Body of pancreas (tissue), 4 donors: Measurements from ENCODE around the gene INF2. TPM values are rescaled to one million over a fixed set of nuclear protein-coding genes. Genes with fewer than 3 reads are reported as not detected.
A peak's percentile ranks its signal among the peaks of the same experiment; 100 is the strongest.

Experiments used
- ATAC-seq: fragments of 150-250 bp; one replicate; pipeline ENCODE4 v1.9.1; 2016
- DNase-seq, 4 donors: peaks; one replicate each; pipeline ENCODE4 v3.0.0-alpha.2; 2019
- H3K27ac ChIP-seq, 4 donors: fragments of 200-600 bp; sonication (generic); 1 replicate in 3 of 4; 2 replicates in 1 of 4; pipeline versions ENCODE4 v1.5.1 to v1.6.1; 2016 to 2019; ENCODE audit warnings: mild to moderate bottlenecking in 1 of 4, mixed read lengths in 1 of 4, moderate library complexity in 1 of 4
- H3K27me3 ChIP-seq, 2 donors: fragments of 200-600 bp; sonication (generic); one replicate each; pipeline ENCODE4 v1.6.0; 2016; ENCODE audit warnings: mild to moderate bottlenecking in 1 of 2
- H3K36me3 ChIP-seq, 2 donors: fragments of 200-600 bp; sonication (generic); replicated peaks in 1 of 2; 2 replicates each; pipeline ENCODE4 v1.5.1; 2016; ENCODE audit warnings: low read depth in 2 of 2; ENCODE audit not compliant: insufficient read depth in 1 of 2
- H3K4me1 ChIP-seq: fragments of 200-600 bp; sonication (generic); one replicate; pipeline ENCODE4 v1.6.0; 2016
- H3K4me3 ChIP-seq, 2 donors: fragments of 200-600 bp; sonication (generic); 1 replicate in 1 of 2; 2 replicates in 1 of 2; pipeline ENCODE4 v1.5.1; 2016 to 2019
- H3K9me3 ChIP-seq, 3 donors: fragments of 200-600 bp; sonication (generic); 1 replicate in 2 of 3; 2 replicates in 1 of 3; pipeline ENCODE4 v1.5.1; 2016
- CTCF ChIP-seq, 7 experiments: fragments of 450-650 bp in 4 of 7; fragments of 200-600 bp in 3 of 7; sonication (generic) in 3 of 7; IDR thresholded peaks; one replicate each; pipeline ENCODE4 v1.5.1; 2016 to 2019; ENCODE audit warnings: antibody characterized with exemption in 7 of 7
- POLR2A ChIP-seq, 3 donors: fragments of 450-650 bp; IDR thresholded peaks; one replicate each; pipeline ENCODE4 v1.6.1; 2016; ENCODE audit warnings: antibody characterized with exemption in 3 of 3, mild to moderate bottlenecking in 2 of 3
- WGBS, 2 donors: methylation state at CpG; one replicate each; pipeline ENCODE4 v1.1.5; 2017; 5-methylcytosine and 5-hydroxymethylcytosine counted together
- intact Hi-C: fragments of 100-400 bp; cut with DNase I; formaldehyde crosslinking; loops from one replicate; pipeline ENCODE4 v1.15.1; 2023
- total RNA-seq, 2 donors: library from RNA; depleted of rRNA; stranded (reverse); fragments of >200 nt; gene quantifications; one replicate each; pipeline ENCODE4 v1.1.0, GENCODE V29; 2016

Gene INF2
- total RNA-seq, 2 donors from 2014 or later, result 46.2 to 90.3 TPM

- H3K36me3 ChIP-seq, result no peaks in the 10 kb centered on the region
- H3K4me3 ChIP-seq, result no peak overlapping the region
- intact Hi-C loops, result no loop called here
- no peak for DNase-seq
- H3K4me1 ChIP-seq, result peaks cover 16% of the 10 kb centered on the region
- no peaks in the 10 kb centered on the region for H3K27me3 ChIP-seq
- ATAC-seq, result no peak
- H3K27ac ChIP-seq, result no peak overlapping the region
- H3K9me3 ChIP-seq, result no peaks in the 10 kb centered on the region
- no peak for TF ChIP-seq POLR2A (IDR thresholded peaks at IDR 0.05)
- no peak for TF ChIP-seq CTCF (IDR thresholded peaks at IDR 0.05)
- WGBS, 2 donors, result 89 to 95% methylated on average over 6 to 9 of the region's 9 CpGs
Measured at GRCh38 chr14:104745431-104745830, 56.0 kb downstream of the INF2 start.

DNA sequence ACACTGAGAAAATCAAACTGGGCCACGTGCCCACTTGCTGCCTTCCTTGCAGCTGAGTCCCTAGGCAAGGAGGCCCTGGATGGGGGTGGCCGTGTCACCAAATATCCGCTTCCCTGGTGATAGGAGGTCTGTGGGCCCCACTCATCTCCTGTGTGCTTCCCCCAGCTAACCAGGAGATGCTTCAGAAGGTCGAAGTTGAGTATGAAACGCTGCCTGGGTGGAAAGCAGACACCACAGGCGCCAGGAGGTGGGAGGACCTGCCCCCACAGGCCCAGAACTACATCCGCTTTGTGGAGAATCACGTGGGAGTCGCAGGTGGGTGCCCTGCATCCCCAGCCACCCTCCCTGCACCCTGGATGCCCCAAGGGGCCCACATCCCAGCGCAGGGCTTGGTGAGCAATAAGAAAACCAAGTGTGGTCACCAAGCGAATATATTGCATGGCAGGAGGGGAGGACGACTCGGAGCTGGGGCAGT is 56.7 kb downstream of the INF2 start:
- WGBS, 2 donors, result 81% methylated on average over 13 of the region's 13 CpGs; no CpG with 5 or more reads in 1 of the 2 donors
- Histone ChIP-seq H3K4me3 (no peak overlapping the region), H3K27ac (no peak overlapping the region), H3K4me1 (peaks cover 16% of the 10 kb centered on the region), H3K27me3 (no peaks in the 10 kb centered on the region), H3K9me3 (no peaks in the 10 kb centered on the region), H3K36me3 (no peaks in the 10 kb centered on the region)
- ATAC-seq (no peak), DNase-seq (no peak)
- intact Hi-C loops, result no loop called here
- TF ChIP-seq CTCF (IDR thresholded peaks at IDR 0.05), result no peak
- no peak for TF ChIP-seq POLR2A (IDR thresholded peaks at IDR 0.05)

GRCh38 chr14:104746934-104747481 is 57.6 kb downstream of the INF2 start:
- Histone ChIP-seq H3K27ac (peak overlapping the region in 1 of 4 donors; percentile 11), H3K27me3 (no peaks in the 10 kb centered on the region), H3K4me3 (no peak overlapping the region), H3K4me1 (peaks cover 18% of the 10 kb centered on the region), H3K9me3 (no peaks in the 10 kb centered on the region), H3K36me3 (no peaks in the 10 kb centered on the region)
- DNase-seq (peak; percentile 52 to 81 (median 69)), ATAC-seq (peak; percentile 74)
- intact Hi-C loops, result no loop called here
- no peak for TF ChIP-seq POLR2A (IDR thresholded peaks at IDR 0.05)
- no peak for TF ChIP-seq CTCF (IDR thresholded peaks at IDR 0.05)
- 47 to 50% methylated on average over 7 of the region's 7 CpGs for WGBS, 2 donors

DNA sequence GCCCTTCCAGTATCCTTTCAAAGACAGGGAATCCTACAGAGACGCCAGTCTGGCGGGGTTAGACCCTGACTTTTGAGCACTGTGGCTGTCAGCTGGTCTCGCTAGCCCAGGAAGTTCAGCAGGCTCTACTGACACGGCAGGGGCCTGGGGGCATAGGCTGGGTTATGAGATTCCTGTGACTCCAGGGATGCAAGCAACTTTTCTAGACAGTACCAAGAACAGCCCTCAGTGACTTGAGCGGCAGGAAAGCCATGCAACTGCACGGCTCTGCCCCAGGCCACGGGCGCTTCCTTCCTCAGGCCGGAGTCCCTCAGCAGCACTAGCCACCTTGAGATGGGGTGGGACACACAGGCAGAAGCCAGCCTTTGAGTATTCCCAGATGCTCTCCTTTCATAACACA is 58.5 kb downstream of the INF2 start:
- H3K36me3 ChIP-seq, result no peaks in the 10 kb centered on the region
- 91 to 93% methylated on average over 4 to 9 of the region's 9 CpGs for WGBS, 2 donors
- no peak for ATAC-seq
- DNase-seq, result no peak
- TF ChIP-seq POLR2A (IDR thresholded peaks at IDR 0.05), result no peak
- TF ChIP-seq CTCF (IDR thresholded peaks at IDR 0.05), result no peak
- no peaks in the 10 kb centered on the region for H3K27me3 ChIP-seq
- H3K27ac ChIP-seq, result no peak overlapping the region
- H3K9me3 ChIP-seq, result no peaks in the 10 kb centered on the region
- H3K4me3 ChIP-seq, result no peak overlapping the region
- peaks cover 22% of the 10 kb centered on the region for H3K4me1 ChIP-seq
- intact Hi-C loops, result no loop called here

- no peak for TF ChIP-seq POLR2A (IDR thresholded peaks at IDR 0.05)
- TF ChIP-seq CTCF (IDR thresholded peaks at IDR 0.05), result no peak
- Histone ChIP-seq H3K27me3 (no peaks in the 10 kb centered on the region), H3K4me3 (no peak overlapping the region), H3K4me1 (peaks cover 27% of the 10 kb centered on the region), H3K36me3 (no peaks in the 10 kb centered on the region), H3K9me3 (no peaks in the 10 kb centered on the region), H3K27ac (no peak overlapping the region)
- intact Hi-C loops, result no loop called here
- no peak for DNase-seq
- WGBS, 2 donors, result 55 to 87% methylated on average over 6 to 11 of the region's 11 CpGs
- no peak for ATAC-seq
Measured at GRCh38 chr14:104749111-104749649, 59.8 kb downstream of the INF2 start.
